Measurements from ENCODE around the gene IER2. TPM values are rescaled to one million over a fixed set of nuclear protein-coding genes. Genes with fewer than 3 reads are reported as not detected.

The IER2 gene
- total and polyA plus RNA-seq, 9 of the 15 experiments (the other 6 are each of a cell fraction or from before 2014, with no cell fraction given) = 4.5 to 205 (median 23.7) TPM

- TF ChIP-seq TFAP4 (CRISPR knock-in tag; IDR thresholded peaks at IDR 0.05; ENCODE audit: borderline replicate concordance) = peak; percentile 75
- no peak for TF ChIP-seq ZNF511 (CRISPR knock-in tag; IDR thresholded peaks at IDR 0.05)
- TF ChIP-seq THAP12 (CRISPR knock-in tag; IDR thresholded peaks at IDR 0.05) = no peak
- no peak for TF ChIP-seq CBFA2T3 (IDR thresholded peaks at IDR 0.05)
- 0 out of 2 replicates have a peak, but pooled peaks have one; percentile 36 for TF ChIP-seq FOSL1 (tag; conservative IDR thresholded peaks at IDR 0.05)
- no peak for TF ChIP-seq JUND (IDR thresholded peaks at IDR 0.05; ENCODE audit: borderline replicate concordance, low read depth, low read length)
- TF ChIP-seq JUND (tag; IDR thresholded peaks at IDR 0.05; ENCODE audit: borderline replicate concordance, low read depth, low read length) = no peak; the same call in 2 of the 3 replicates
- TF ChIP-seq CREM (IDR thresholded peaks at IDR 0.05; ENCODE audit: low read depth) = peak; percentile 21; the same call in 1 of the 2 replicates
- TF ChIP-seq, protein P1, sequence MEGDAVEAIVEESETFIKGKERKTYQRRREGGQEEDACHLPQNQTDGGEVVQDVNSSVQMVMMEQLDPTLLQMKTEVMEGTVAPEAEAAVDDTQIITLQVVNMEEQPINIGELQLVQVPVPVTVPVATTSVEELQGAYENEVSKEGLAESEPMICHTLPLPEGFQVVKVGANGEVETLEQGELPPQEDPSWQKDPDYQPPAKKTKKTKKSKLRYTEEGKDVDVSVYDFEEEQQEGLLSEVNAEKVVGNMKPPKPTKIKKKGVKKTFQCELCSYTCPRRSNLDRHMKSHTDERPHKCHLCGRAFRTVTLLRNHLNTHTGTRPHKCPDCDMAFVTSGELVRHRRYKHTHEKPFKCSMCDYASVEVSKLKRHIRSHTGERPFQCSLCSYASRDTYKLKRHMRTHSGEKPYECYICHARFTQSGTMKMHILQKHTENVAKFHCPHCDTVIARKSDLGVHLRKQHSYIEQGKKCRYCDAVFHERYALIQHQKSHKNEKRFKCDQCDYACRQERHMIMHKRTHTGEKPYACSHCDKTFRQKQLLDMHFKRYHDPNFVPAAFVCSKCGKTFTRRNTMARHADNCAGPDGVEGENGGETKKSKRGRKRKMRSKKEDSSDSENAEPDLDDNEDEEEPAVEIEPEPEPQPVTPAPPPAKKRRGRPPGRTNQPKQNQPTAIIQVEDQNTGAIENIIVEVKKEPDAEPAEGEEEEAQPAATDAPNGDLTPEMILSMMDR (IDR thresholded peaks at IDR 0.05 in 2 of 3, conservative IDR thresholded peaks at IDR 0.05 in 1 of 3; ENCODE audit: insufficient read depth in 2 of 3, low read depth in 1 of 3, low read length in 3 of 3) = no peak
- TF ChIP-seq, protein P2, sequence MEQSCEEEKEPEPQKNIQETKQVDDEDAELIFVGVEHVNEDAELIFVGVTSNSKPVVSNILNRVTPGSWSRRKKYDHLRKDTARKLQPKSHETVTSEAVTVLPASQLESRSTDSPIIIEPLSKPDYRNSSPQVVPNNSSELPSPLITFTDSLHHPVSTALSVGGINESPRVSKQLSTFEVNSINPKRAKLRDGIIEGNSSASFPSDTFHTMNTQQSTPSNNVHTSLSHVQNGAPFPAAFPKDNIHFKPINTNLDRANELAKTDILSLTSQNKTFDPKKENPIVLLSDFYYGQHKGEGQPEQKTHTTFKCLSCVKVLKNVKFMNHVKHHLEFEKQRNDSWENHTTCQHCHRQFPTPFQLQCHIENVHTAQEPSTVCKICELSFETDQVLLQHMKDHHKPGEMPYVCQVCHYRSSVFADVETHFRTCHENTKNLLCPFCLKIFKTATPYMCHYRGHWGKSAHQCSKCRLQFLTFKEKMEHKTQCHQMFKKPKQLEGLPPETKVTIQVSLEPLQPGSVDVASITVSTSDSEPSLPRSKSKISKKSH (CRISPR knock-in tag; IDR thresholded peaks at IDR 0.05) = no peak
- TF ChIP-seq, protein P3, sequence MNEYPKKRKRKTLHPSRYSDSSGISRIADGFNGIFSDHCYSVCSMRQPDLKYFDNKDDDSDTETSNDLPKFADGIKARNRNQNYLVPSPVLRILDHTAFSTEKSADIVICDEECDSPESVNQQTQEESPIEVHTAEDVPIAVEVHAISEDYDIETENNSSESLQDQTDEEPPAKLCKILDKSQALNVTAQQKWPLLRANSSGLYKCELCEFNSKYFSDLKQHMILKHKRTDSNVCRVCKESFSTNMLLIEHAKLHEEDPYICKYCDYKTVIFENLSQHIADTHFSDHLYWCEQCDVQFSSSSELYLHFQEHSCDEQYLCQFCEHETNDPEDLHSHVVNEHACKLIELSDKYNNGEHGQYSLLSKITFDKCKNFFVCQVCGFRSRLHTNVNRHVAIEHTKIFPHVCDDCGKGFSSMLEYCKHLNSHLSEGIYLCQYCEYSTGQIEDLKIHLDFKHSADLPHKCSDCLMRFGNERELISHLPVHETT (CRISPR knock-in tag; conservative IDR thresholded peaks at IDR 0.05 in 1 of 2, IDR thresholded peaks at IDR 0.05 in 1 of 2) = no peak
- TF ChIP-seq ZNF354B (CRISPR knock-in tag; IDR thresholded peaks at IDR 0.05) = no peak
- 0 out of 2 replicates have a peak, but pooled peaks have one; percentile 39 for TF ChIP-seq SMARCE1 (IDR thresholded peaks at IDR 0.05)
- TF ChIP-seq GTF2F1 (IDR thresholded peaks at IDR 0.05; ENCODE audit: low read depth, low read length) = no peak
- TF ChIP-seq PCBP1 (IDR thresholded peaks at IDR 0.05; ENCODE audit: low read depth, low read length, poor library complexity, severe bottlenecking) = no peak
- peak; percentile 80 for TF ChIP-seq SOX6 (IDR thresholded peaks at IDR 0.05)
- peak; percentile 57 for TF ChIP-seq RBFOX2 (IDR thresholded peaks at IDR 0.05; ENCODE audit: low read depth, low read length)
- peak; percentile 49; the same call in 1 of the 2 replicates for TF ChIP-seq ZNF239 (CRISPR knock-in tag; IDR thresholded peaks at IDR 0.05)
Observed at GRCh38 chr19:13164343-13165161, 14.3 kb downstream of the IER2 start (continued).
